Chondrocyte (in vitro differentiated cells): Measurements from ENCODE around the gene DDX56. TPM values are rescaled to one million over a fixed set of nuclear protein-coding genes. Genes with fewer than 3 reads are reported as not detected.

Experiments
- DNase-seq: peaks from one replicate; pipeline ENCODE4 v3.0.0; 2021; ENCODE audit warnings: mixed read lengths, low spot score
- H3K27ac Mint-ChIP-seq: one replicate; pipeline ENCODE4 v1.8.0; 2021; ENCODE audit warnings: mild to moderate bottlenecking, moderate library complexity, mixed read lengths; ENCODE audit not compliant: unreplicated experiment
- H3K27me3 Mint-ChIP-seq: 2 replicates; pipeline ENCODE4 v1.8.0; 2021; ENCODE audit warnings: low read depth, mixed read lengths
- H3K36me3 Mint-ChIP-seq: 2 replicates; pipeline ENCODE4 v1.8.0; 2021; ENCODE audit warnings: low read depth, mixed read lengths
- H3K4me1 Mint-ChIP-seq: 2 replicates; pipeline ENCODE4 v1.8.0; 2021; ENCODE audit warnings: low read depth, mild to moderate bottlenecking, mixed read lengths
- H3K4me3 Mint-ChIP-seq: one replicate; pipeline ENCODE4 v1.8.0; 2021; ENCODE audit warnings: mild to moderate bottlenecking, moderate library complexity, mixed read lengths; ENCODE audit not compliant: unreplicated experiment
- H3K9me3 Mint-ChIP-seq: 2 replicates; pipeline ENCODE4 v1.8.0; 2021; ENCODE audit warnings: low read depth, mixed read lengths
- total RNA-seq: library from RNA; stranded (reverse); gene quantifications from 3 replicates; pipeline ENCODE4 v1.2.1, GENCODE V29; 2021
- TF ChIP-seq, protein P1 (sequence below): fragments of 200-600 bp; sonication (generic); IDR thresholded peaks from 2 replicates; pipeline ENCODE4 v1.5.0; 2021; ENCODE audit warnings: antibody characterized with exemption, mild to moderate bottlenecking, moderate library complexity

Gene DDX56
- total RNA-seq, 1 donor from 2014 or later: 48.7 TPM

DNA sequence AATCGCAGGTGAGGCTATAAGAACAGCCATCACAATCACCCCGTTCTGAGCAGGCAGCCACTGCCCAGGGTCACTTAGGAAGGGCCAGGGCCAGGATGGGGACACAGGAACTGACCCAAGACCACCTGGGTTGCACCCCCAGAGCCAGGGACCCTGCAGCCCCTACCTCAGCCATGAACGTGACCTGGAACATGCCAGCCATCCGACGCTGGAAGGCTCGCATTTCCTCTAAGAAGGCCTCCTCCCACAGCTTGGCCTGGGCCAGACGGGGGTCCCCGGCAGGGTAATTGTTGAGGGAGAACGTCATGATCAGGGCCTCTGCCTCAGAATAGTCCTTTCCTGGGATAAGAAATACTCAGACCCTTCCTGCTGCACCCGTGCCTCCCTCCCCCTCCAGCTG lies 37.6 kb downstream of the DDX56 start:
- Mint-ChIP-seq H3K4me3 (no peak overlapping the region), H3K36me3 (no peaks in the 10 kb centered on the region), H3K9me3 (no peaks in the 10 kb centered on the region), H3K27me3 (no peaks in the 10 kb centered on the region), H3K4me1 (no peaks in the 10 kb centered on the region), H3K27ac (no peak overlapping the region)
- TF ChIP-seq, protein P1, sequence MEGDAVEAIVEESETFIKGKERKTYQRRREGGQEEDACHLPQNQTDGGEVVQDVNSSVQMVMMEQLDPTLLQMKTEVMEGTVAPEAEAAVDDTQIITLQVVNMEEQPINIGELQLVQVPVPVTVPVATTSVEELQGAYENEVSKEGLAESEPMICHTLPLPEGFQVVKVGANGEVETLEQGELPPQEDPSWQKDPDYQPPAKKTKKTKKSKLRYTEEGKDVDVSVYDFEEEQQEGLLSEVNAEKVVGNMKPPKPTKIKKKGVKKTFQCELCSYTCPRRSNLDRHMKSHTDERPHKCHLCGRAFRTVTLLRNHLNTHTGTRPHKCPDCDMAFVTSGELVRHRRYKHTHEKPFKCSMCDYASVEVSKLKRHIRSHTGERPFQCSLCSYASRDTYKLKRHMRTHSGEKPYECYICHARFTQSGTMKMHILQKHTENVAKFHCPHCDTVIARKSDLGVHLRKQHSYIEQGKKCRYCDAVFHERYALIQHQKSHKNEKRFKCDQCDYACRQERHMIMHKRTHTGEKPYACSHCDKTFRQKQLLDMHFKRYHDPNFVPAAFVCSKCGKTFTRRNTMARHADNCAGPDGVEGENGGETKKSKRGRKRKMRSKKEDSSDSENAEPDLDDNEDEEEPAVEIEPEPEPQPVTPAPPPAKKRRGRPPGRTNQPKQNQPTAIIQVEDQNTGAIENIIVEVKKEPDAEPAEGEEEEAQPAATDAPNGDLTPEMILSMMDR: no peak
- DNase-seq: no peak

DNA sequence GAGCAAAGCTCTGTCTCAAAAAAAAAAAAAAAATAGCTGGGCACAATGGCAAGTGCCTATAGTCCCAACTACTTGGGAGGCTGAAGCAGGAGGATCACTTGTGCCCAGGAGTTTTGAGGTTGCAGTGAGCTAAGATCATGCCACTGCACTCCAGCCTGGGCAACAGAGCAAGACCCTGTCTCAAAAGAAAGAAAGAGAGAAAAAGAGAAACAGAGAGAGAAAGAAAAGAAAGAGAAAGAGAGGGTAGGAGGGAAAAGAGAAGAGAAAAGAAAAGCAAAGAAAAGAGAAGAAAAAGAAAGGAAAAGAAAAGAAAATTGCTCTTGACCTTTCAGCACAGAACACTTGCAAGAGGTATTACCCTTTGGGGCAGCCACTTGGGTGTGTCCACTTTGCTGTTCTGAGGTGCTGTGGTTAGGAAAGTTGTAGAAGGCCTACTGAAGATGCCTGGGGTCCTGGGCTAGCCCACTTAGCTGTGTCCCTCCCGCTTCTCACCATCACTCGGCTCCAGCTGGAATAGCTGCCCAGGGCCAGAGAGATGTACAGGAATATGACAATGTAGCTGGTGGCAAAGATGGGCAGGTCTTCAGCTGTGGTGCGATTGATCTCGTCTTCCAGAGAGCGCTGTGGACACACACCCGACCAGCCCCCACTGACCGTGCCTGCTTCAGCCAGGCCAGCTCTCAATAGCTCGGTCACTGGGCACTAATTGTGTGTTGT lies 38.2 kb downstream of the DDX56 start:
- Mint-ChIP-seq H3K4me3 (no peak overlapping the region), H3K27ac (no peak overlapping the region), H3K4me1 (no peaks in the 10 kb centered on the region), H3K27me3 (no peaks in the 10 kb centered on the region), H3K9me3 (no peaks in the 10 kb centered on the region), H3K36me3 (no peaks in the 10 kb centered on the region)
- TF ChIP-seq, protein P1: no peak
- no peak for DNase-seq

DNA sequence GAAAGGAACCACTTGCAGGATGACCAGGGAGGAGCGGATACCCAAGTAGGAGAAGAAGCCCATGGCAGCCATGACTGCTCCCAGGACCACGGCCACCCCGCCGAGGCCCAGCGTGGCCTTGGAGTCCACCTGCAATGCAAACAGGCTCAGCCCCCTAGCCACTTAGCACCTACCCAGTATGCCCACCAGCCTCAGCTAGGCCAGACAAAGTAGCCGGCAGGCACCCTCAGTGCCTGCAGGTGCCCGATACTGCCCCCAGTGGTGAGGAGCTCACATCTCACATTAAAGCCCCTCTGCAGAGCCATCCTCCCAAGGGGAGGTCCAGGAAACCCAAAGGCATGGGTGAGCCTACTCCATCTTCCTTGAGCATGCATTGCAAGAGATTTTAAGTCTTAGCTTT lies 39.2 kb downstream of the DDX56 start:
- TF ChIP-seq, protein P1: peak; percentile 73
- H3K9me3 Mint-ChIP-seq: no peaks in the 10 kb centered on the region
- H3K36me3 Mint-ChIP-seq: no peaks in the 10 kb centered on the region
- DNase-seq: no peak
- H3K4me1 Mint-ChIP-seq: no peaks in the 10 kb centered on the region
- H3K4me3 Mint-ChIP-seq: no peak overlapping the region
- H3K27ac Mint-ChIP-seq: no peak overlapping the region
- H3K27me3 Mint-ChIP-seq: no peaks in the 10 kb centered on the region

DNA sequence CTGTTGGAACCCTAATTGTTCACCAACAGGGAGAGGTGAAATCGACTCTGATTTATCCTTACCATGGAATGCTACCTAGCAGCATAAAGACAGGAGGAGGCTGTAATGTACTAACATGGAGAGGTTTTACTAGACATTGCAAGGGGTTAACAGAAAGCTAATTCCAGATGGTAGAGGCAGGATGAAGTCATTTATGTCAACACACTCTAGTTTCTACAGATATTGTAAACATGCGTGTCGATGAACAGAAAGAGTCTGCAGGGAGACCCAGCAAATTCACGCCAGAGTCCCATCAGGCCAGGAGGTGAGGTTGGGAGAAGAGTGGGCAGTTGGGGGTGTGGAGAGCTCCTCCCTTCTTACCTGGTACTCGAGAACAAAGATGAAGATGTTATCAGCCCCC lies 39.6 kb downstream of the DDX56 start:
- no peak overlapping the region for H3K4me3 Mint-ChIP-seq
- no peak overlapping the region for H3K27ac Mint-ChIP-seq
- H3K36me3 Mint-ChIP-seq: no peaks in the 10 kb centered on the region
- no peak for DNase-seq
- H3K27me3 Mint-ChIP-seq: no peaks in the 10 kb centered on the region
- TF ChIP-seq, protein P1: no peak
- H3K9me3 Mint-ChIP-seq: no peaks in the 10 kb centered on the region
- H3K4me1 Mint-ChIP-seq: no peaks in the 10 kb centered on the region

DNA sequence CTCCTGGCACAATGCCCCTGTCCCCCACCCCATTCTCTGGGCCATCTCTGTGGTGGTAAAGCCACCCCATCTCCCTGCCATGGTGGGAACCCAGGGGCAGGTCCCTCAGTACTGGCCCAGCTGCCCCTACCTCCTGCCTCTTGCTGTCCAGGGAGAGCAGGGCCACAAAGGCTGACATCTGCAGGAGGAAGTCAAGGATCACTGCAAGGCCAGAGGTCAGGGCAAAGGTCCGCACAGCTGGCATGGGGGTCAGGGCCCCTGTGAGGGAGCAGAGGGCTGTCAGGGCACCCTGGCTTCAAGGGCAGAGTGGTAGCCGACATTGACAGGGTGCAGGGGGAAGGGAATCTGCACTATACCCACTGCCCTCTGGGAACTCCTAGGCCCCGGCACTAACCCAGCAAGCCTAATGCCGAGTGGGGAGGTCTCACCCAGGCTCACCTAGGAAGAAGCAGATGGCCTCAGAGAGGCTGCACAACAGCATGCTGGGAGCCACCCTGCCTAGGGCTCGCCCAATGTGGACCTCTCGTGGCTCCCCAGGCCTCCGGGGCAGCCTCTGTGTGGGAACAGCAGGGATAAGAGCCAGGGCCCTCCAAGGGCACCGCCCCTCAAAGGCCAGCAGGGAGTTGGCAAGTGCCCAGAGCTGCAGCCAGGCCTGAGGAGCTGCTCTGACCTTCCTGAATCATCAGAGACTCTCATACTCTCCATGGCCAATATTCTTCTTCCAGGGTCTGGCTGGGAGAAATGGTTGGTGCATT lies 40.2 kb downstream of the DDX56 start:
- no peaks in the 10 kb centered on the region for H3K9me3 Mint-ChIP-seq
- H3K27ac Mint-ChIP-seq: no peak overlapping the region
- TF ChIP-seq, protein P1: no peak
- H3K36me3 Mint-ChIP-seq: no peaks in the 10 kb centered on the region
- no peak overlapping the region for H3K4me3 Mint-ChIP-seq
- H3K4me1 Mint-ChIP-seq: no peaks in the 10 kb centered on the region
- no peaks in the 10 kb centered on the region for H3K27me3 Mint-ChIP-seq
- no peak for DNase-seq
